ENCODE measurements around the gene GBF1.

The GBF1 gene

GRCh38 chr10:102396317-102396650, 151.0 kb downstream of the GBF1 start:
- in situ Hi-C loops (cut with MboI; ENCODE audit: low pct_unique_long_range_greater_than_20kb, low sequenced_read_pairs, unreplicated experiment) = no loop called here
- no peak for DNase-seq (ENCODE audit: low spot score)
- TF ChIP-seq CTCF (IDR thresholded peaks at IDR 0.05; ENCODE audit: extremely low read depth, insufficient read depth, missing control alignments) = no peak

GRCh38 chr10:102396730-102397151, 151.4 kb downstream of the GBF1 start:
- in situ Hi-C loops (cut with MboI; ENCODE audit: low pct_unique_long_range_greater_than_20kb, low sequenced_read_pairs, unreplicated experiment) = no loop called here
- DNase-seq (ENCODE audit: low spot score) = no peak
- no peak for TF ChIP-seq CTCF (IDR thresholded peaks at IDR 0.05; ENCODE audit: extremely low read depth, insufficient read depth, missing control alignments)

GRCh38 chr10:102397222-102398171, 152.2 kb downstream of the GBF1 start:
- no peak for TF ChIP-seq CTCF (IDR thresholded peaks at IDR 0.05; ENCODE audit: extremely low read depth, insufficient read depth, missing control alignments)
- in situ Hi-C loops (cut with MboI; ENCODE audit: low pct_unique_long_range_greater_than_20kb, low sequenced_read_pairs, unreplicated experiment) = no loop called here
- no peak for DNase-seq (ENCODE audit: low spot score)

GRCh38 chr10:102398172-102399020, 153.1 kb downstream of the GBF1 start:
- in situ Hi-C loops (cut with MboI; ENCODE audit: low pct_unique_long_range_greater_than_20kb, low sequenced_read_pairs, unreplicated experiment) = no loop called here
- no peak for DNase-seq (ENCODE audit: low spot score)
- TF ChIP-seq CTCF (IDR thresholded peaks at IDR 0.05; ENCODE audit: extremely low read depth, insufficient read depth, missing control alignments) = no peak

GRCh38 chr10:102399217-102400021, 154.1 kb downstream of the GBF1 start:
- peak; percentile 92 for DNase-seq (ENCODE audit: low spot score)
- in situ Hi-C loops (cut with MboI; ENCODE audit: low pct_unique_long_range_greater_than_20kb, low sequenced_read_pairs, unreplicated experiment) = no loop called here
- peak; percentile 99 for TF ChIP-seq CTCF (IDR thresholded peaks at IDR 0.05; ENCODE audit: extremely low read depth, insufficient read depth, missing control alignments)

- DNase-seq (ENCODE audit: low spot score) = no peak
- TF ChIP-seq CTCF (IDR thresholded peaks at IDR 0.05; ENCODE audit: extremely low read depth, insufficient read depth, missing control alignments) = no peak
- in situ Hi-C loops (cut with MboI; ENCODE audit: low pct_unique_long_range_greater_than_20kb, low sequenced_read_pairs, unreplicated experiment) = no loop called here
Observed at GRCh38 chr10:102400076-102400475, 154.7 kb downstream of the GBF1 start.

Measured in GM13977 (cell line).